Prostate gland (tissue), 2 donors: ENCODE data around the gene PER2. TPM values are rescaled to one million over a fixed set of nuclear protein-coding genes. Genes with fewer than 3 reads are reported as not detected.
A peak's percentile ranks its signal among the peaks of the same experiment; 100 is the strongest.
"Not testable (repeated sequence)": the region's sequence is repeated elsewhere in the genome, so short reads cannot be mapped to it uniquely, and the experiment has no call there.

Source experiments
- DNase-seq: peaks from one replicate; pipeline ENCODE4 v3.0.0-alpha.2; 2019; ENCODE audit warnings: low spot score
- H3K27ac ChIP-seq, 2 donors: fragments of 200-600 bp; sonication (generic); 2 replicates each; pipeline ENCODE4 v1.5.1; 2017 to 2019
- H3K27me3 ChIP-seq: fragments of 200-600 bp; sonication (generic); replicated peaks from 2 replicates; pipeline ENCODE4 v1.5.1; 2019; ENCODE audit not compliant: insufficient read depth
- H3K36me3 ChIP-seq, 2 donors: fragments of 200-600 bp; sonication (generic); 1 replicate in 1 of 2; 2 replicates in 1 of 2; pipeline versions ENCODE4 v1.5.1 to v1.8.1; 2017 to 2019
- H3K4me1 ChIP-seq: fragments of 200-600 bp; sonication (generic); replicated peaks from 2 replicates; pipeline ENCODE4 v1.5.1; 2019
- H3K4me3 ChIP-seq, 2 donors: fragments of 200-600 bp; sonication (generic); 2 replicates each; pipeline ENCODE4 v1.5.1; 2017 to 2019
- H3K9me3 ChIP-seq: fragments of 200-600 bp; sonication (generic); 2 replicates; pipeline ENCODE4 v1.5.1; 2017
- CTCF ChIP-seq, 4 experiments: fragments of 200-600 bp in 2 of 4; fragments of 450-650 bp in 2 of 4; sonication (generic) in 2 of 4; IDR thresholded peaks; 1 replicate in 3 of 4; 2 replicates in 1 of 4; pipeline ENCODE4 v1.5.1; 2016 to 2019; ENCODE audit warnings: antibody characterized with exemption in 4 of 4, mild to moderate bottlenecking in 2 of 4, moderate library complexity in 2 of 4
- POLR2A ChIP-seq: fragments of 450-650 bp; IDR thresholded peaks from one replicate; pipeline ENCODE4 v1.6.1; 2016; ENCODE audit warnings: antibody characterized with exemption, mild to moderate bottlenecking
- POLR2AphosphoS5 ChIP-seq: sonication (generic); formaldehyde crosslinking; IDR thresholded peaks from one replicate; pipeline ENCODE4 v1.6.1; 2017; ENCODE audit warnings: antibody characterized with exemption
- WGBS: methylation state at CpG from one replicate; pipeline ENCODE4 v1.1.5; 2018; 5-methylcytosine and 5-hydroxymethylcytosine counted together
- intact Hi-C: fragments of 100-400 bp; cut with DNase I; formaldehyde crosslinking; loops from one replicate; pipeline ENCODE4 v1.14.2; 2022
- total RNA-seq, 2 donors: library from RNA; depleted of rRNA; stranded (reverse); fragments of >200 nt; gene quantifications; one replicate each; pipeline ENCODE4 v1.1.0, GENCODE V29; 2016

Gene PER2
- total RNA-seq, 2 donors from 2014 or later: 24.0 to 53.1 TPM

- H3K27ac ChIP-seq: peak within 1 kb of the TSS; percentile 70 to 78
- WGBS: 1% methylated on average over 30 of the region's 58 CpGs
- peak; percentile 70 for TF ChIP-seq POLR2A
- no peak for TF ChIP-seq CTCF (IDR thresholded peaks at IDR 0.05)
These were observed 31.8 kb upstream of the PER2 start, which contains the start of gene TRAF3IP1 for GRCh38 chr2:238320246-238320647. TSS of gene TRAF3IP1 (plus strand) at chr2:238320518. CDS start at chr2:238320663, 145 bp downstream.

GRCh38 chr2:238315031-238315595, 26.7 kb upstream of the PER2 start:
- no peaks in the 10 kb centered on the region for H3K27me3 ChIP-seq
- intact Hi-C loops: no loop called here
- no peak for DNase-seq
- 97% methylated on average over 9 of the region's 13 CpGs for WGBS
- H3K4me1 ChIP-seq: no peaks in the 10 kb centered on the region
- H3K4me3 ChIP-seq: no peak overlapping the region
- H3K36me3 ChIP-seq: no peaks in the 10 kb centered on the region
- no peak for TF ChIP-seq POLR2A
- TF ChIP-seq CTCF (IDR thresholded peaks at IDR 0.05): no peak
- no peak for TF ChIP-seq POLR2AphosphoS5
- no peak overlapping the region for H3K27ac ChIP-seq
- no peaks in the 10 kb centered on the region for H3K9me3 ChIP-seq

More at GRCh38 chr2:238320246-238320647, 31.8 kb upstream of the PER2 start, which contains the start of gene TRAF3IP1:
- Histone ChIP-seq H3K4me1 (peaks cover 5% of the 10 kb centered on the region), H3K9me3 (no peaks in the 10 kb centered on the region), H3K4me3 (peak within 1 kb of the TSS; percentile 75 to 78), H3K27me3 (no peaks in the 10 kb centered on the region), H3K36me3 (no peaks in the 10 kb centered on the region)
- intact Hi-C loops: no loop called here
- DNase-seq: peak; percentile 93

GRCh38 chr2:238314576-238314975, 26.2 kb upstream of the PER2 start:
- H3K4me3 ChIP-seq: no peak overlapping the region
- no peaks in the 10 kb centered on the region for H3K36me3 ChIP-seq
- intact Hi-C loops: no loop called here
- DNase-seq: no peak
- H3K27ac ChIP-seq: no peak overlapping the region
- no peaks in the 10 kb centered on the region for H3K27me3 ChIP-seq
- no peak for TF ChIP-seq POLR2A
- TF ChIP-seq CTCF (IDR thresholded peaks at IDR 0.05): no peak
- TF ChIP-seq POLR2AphosphoS5: no peak
- WGBS: 93% methylated on average over 8 of the region's 8 CpGs
- H3K9me3 ChIP-seq: no peaks in the 10 kb centered on the region
- H3K4me1 ChIP-seq: no peaks in the 10 kb centered on the region

GRCh38 chr2:238313991-238314350, 25.6 kb upstream of the PER2 start:
- H3K4me3 ChIP-seq: no peak overlapping the region
- no peak for DNase-seq
- no peak overlapping the region for H3K27ac ChIP-seq
- no peaks in the 10 kb centered on the region for H3K27me3 ChIP-seq
- intact Hi-C loops: no loop called here
- H3K9me3 ChIP-seq: no peaks in the 10 kb centered on the region
- TF ChIP-seq CTCF (IDR thresholded peaks at IDR 0.05) (no peak), POLR2AphosphoS5 (no peak), POLR2A (no peak)
- 62% methylated on average over 2 of the region's 2 CpGs for WGBS
- no peaks in the 10 kb centered on the region for H3K36me3 ChIP-seq
- H3K4me1 ChIP-seq: no peaks in the 10 kb centered on the region

- intact Hi-C loops: no loop called here
- no peaks in the 10 kb centered on the region for H3K9me3 ChIP-seq
- whole genome bisulfite sequencing: 92% methylated on average over 8 of the region's 8 CpGs
- DNase-seq: no peak
- H3K27ac ChIP-seq: no peak overlapping the region
- H3K4me3 ChIP-seq: no peak overlapping the region
- TF ChIP-seq POLR2AphosphoS5: no peak
- no peak for TF ChIP-seq POLR2A
- no peak for TF ChIP-seq CTCF (IDR thresholded peaks at IDR 0.05)
- H3K36me3 ChIP-seq: no peaks in the 10 kb centered on the region
- no peaks in the 10 kb centered on the region for H3K27me3 ChIP-seq
- H3K4me1 ChIP-seq: no peaks in the 10 kb centered on the region
These were observed 25.0 kb upstream of the PER2 start for GRCh38 chr2:238313289-238313990.

GRCh38 chr2:238310721-238311120, 22.3 kb upstream of the PER2 start:
- H3K36me3 ChIP-seq, DNase-seq, H3K27me3 ChIP-seq, intact Hi-C loops, H3K27ac ChIP-seq, H3K9me3 ChIP-seq, H3K4me1 ChIP-seq, H3K4me3 ChIP-seq: not testable (repeated sequence)
- WGBS: 89% methylated on average over 14 of the region's 14 CpGs
